Endothelial cell of umbilical vein (primary cell): ENCODE results near the gene USP27X. TPM values are rescaled to one million over a fixed set of nuclear protein-coding genes. Genes with fewer than 3 reads are reported as not detected.

Experiments
- BruUV-seq: library from RNA; stranded (reverse); fragments of 400-500 nt; replicated peaks from 2 replicates; lab custom pipeline; 2021; lab: Mats Ljungman, UMichigan
- CTCF ChIA-PET: fragments of 300-600, 350-600 bp; sonication (Branson Sonifier 250); formaldehyde crosslinking; loops from one replicate; lab custom pipeline; 2021; ENCODE audit warnings: antibody characterized with exemption, inconsistent platforms; lab: Charles Lee
- POLR2A ChIA-PET: fragments of 300-600, 350-600 bp; sonication (Branson Sonifier 250); formaldehyde crosslinking; loops from one replicate; lab custom pipeline; 2021; ENCODE audit warnings: antibody characterized with exemption, inconsistent platforms; lab: Charles Lee
- DNase-seq: peaks from one replicate; pipeline ENCODE4 v3.0.0-alpha.2; 2011; ENCODE audit warnings: low read depth, low spot score
- FAIRE-seq: peaks from 2 replicates; lab custom pipeline; 2011; peaks lifted over from hg19 to GRCh38; lab: Jason Lieb, UNC
- H2AFZ ChIP-seq: 2 replicates; pipeline ENCODE4 v1.6.0; 2012; ENCODE audit warnings: low read depth, low read length, control low read depth, inconsistent platforms
- H3K27ac ChIP-seq: 2 replicates; pipeline ENCODE4 v1.5.1; 2011; ENCODE audit warnings: low read depth, mild to moderate bottlenecking, control low read depth, low read length, moderate library complexity; ENCODE audit not compliant: insufficient read depth
- H3K27me3 ChIP-seq, 2 experiments: 2 replicates each; pipeline versions ENCODE4 v1.6.0 to v1.6.1; 2011; ENCODE audit warnings: low read length in 2 of 2, mixed read lengths in 1 of 2; ENCODE audit not compliant: control insufficient read depth in 2 of 2, insufficient read depth in 2 of 2
- H3K36me3 ChIP-seq, 2 experiments: 2 replicates in 1 of 2; 3 replicates in 1 of 2; pipeline ENCODE4 v1.5.1; 2011; ENCODE audit warnings: low read length in 2 of 2, mild to moderate bottlenecking in 1 of 2, moderate library complexity in 1 of 2; ENCODE audit not compliant: control insufficient read depth in 2 of 2, insufficient read depth in 2 of 2; ENCODE audit errors: extremely low read depth in 1 of 2
- H3K4me1 ChIP-seq: 3 replicates; pipeline ENCODE4 v1.5.1; 2011; ENCODE audit warnings: mild to moderate bottlenecking, low read length; ENCODE audit not compliant: control insufficient read depth, insufficient read depth; ENCODE audit errors: extremely low read depth
- H3K4me2 ChIP-seq: 2 replicates; pipeline ENCODE4 v1.6.1; 2011; ENCODE audit warnings: low read length, control low read depth, mixed read lengths; ENCODE audit not compliant: insufficient read depth
- H3K4me3 ChIP-seq, 3 experiments: fragments of 200-600 bp in 1 of 3; sonication (generic), shearing (Covaris generic) in 1 of 3; replicated peaks in 1 of 3; 2 replicates each; pipeline ENCODE4 v1.5.1; 2011 to 2016; ENCODE audit warnings: control low read depth in 3 of 3, low read length in 3 of 3, mild to moderate bottlenecking in 2 of 3, inconsistent platforms in 1 of 3, low read depth in 1 of 3, moderate library complexity in 1 of 3; ENCODE audit not compliant: insufficient read depth in 1 of 3
- H3K79me2 ChIP-seq: 2 replicates; pipeline ENCODE4 v1.6.0; 2012; ENCODE audit warnings: low read length, inconsistent platforms; ENCODE audit not compliant: control insufficient read depth, insufficient read depth
- H3K9ac ChIP-seq: replicated peaks from 2 replicates; pipeline ENCODE3; 2011; ENCODE audit warnings: low read length, control low read depth; ENCODE audit not compliant: insufficient read depth; ENCODE audit errors: extremely low read depth
- H3K9me1 ChIP-seq: replicated peaks from 3 replicates; pipeline ENCODE4 v1.6.0; 2011; ENCODE audit warnings: mild to moderate bottlenecking, low read length; ENCODE audit not compliant: control insufficient read depth, insufficient read depth; ENCODE audit errors: extremely low read depth
- H3K9me3 ChIP-seq: replicated peaks from 2 replicates; pipeline ENCODE4 v1.5.1; 2012; ENCODE audit warnings: low read length, inconsistent platforms; ENCODE audit not compliant: control insufficient read depth, insufficient read depth
- H4K20me1 ChIP-seq: replicated peaks from 2 replicates; pipeline ENCODE3; 2011; ENCODE audit warnings: mild to moderate bottlenecking, low read length; ENCODE audit not compliant: control insufficient read depth, insufficient read depth; ENCODE audit errors: extremely low read depth
- CTCF ChIP-seq, 2 donors: IDR thresholded peaks; 1 replicate in 1 of 2; 2 replicates in 1 of 2; pipeline ENCODE4 v1.5.1; 2011; ENCODE audit warnings: low read length in 2 of 2, mild to moderate bottlenecking in 2 of 2, moderate library complexity in 2 of 2, control low read depth in 1 of 2, inconsistent platforms in 1 of 2, low read depth in 1 of 2; ENCODE audit not compliant: insufficient read depth in 1 of 2; ENCODE audit errors: extremely low read depth in 1 of 2
- EZH2 ChIP-seq: IDR thresholded peaks from 2 replicates; pipeline ENCODE4 v1.6.1; 2012; ENCODE audit warnings: borderline replicate concordance, low read depth, mild to moderate bottlenecking, moderate library complexity, low read length, inconsistent platforms; ENCODE audit not compliant: severe bottlenecking
- FOS ChIP-seq: IDR thresholded peaks from 2 replicates; pipeline ENCODE4 v1.6.1; 2011; ENCODE audit warnings: mild to moderate bottlenecking, low read length, moderate library complexity, borderline replicate concordance; ENCODE audit not compliant: insufficient read depth
- GATA2 ChIP-seq: IDR thresholded peaks from 2 replicates; pipeline ENCODE4 v1.7.0; 2011; ENCODE audit warnings: low read depth, mild to moderate bottlenecking, moderate library complexity, mixed read lengths, low read length; ENCODE audit not compliant: insufficient read length, insufficient read depth
- JUN ChIP-seq: IDR thresholded peaks from 2 replicates; pipeline ENCODE4 v1.6.1; 2011; ENCODE audit warnings: borderline replicate concordance, low read depth; ENCODE audit not compliant: insufficient read length, insufficient read depth
- MAX ChIP-seq: IDR thresholded peaks from 2 replicates; pipeline ENCODE4 v1.6.1; 2011; ENCODE audit not compliant: insufficient read depth, insufficient read length
- MYC ChIP-seq: IDR thresholded peaks from one replicate; pipeline ENCODE4 v1.6.1; 2011; ENCODE audit warnings: mild to moderate bottlenecking, low read depth, low read length
- POLR2A ChIP-seq: IDR thresholded peaks from 2 replicates; pipeline ENCODE4 v1.6.1; 2012; ENCODE audit warnings: low read depth, mild to moderate bottlenecking, control low read depth, low read length
- POLR2AphosphoS5 ChIP-seq: IDR thresholded peaks from 2 replicates; pipeline ENCODE4 v1.6.1; 2012; ENCODE audit warnings: low read depth, mild to moderate bottlenecking, control low read depth, low read length, moderate library complexity; ENCODE audit not compliant: insufficient read depth
- dilution Hi-C: fragments of 300-500 bp; cut with MboI; formaldehyde crosslinking; loops from one replicate; pipeline ENCODE4 v1.15.0; 2019; ENCODE audit warnings: low sequenced_read_pairs; ENCODE audit not compliant: extremely low pct_ligation_motif_present
- intact Hi-C: fragments of 100-400 bp; cut with micrococcal nuclease; formaldehyde crosslinking; loops from one replicate; pipeline ENCODE4 v1.10.0; 2022
- polyA plus RNA-seq, 4 experiments: library from polyadenylated mRNA; depleted of rRNA in 3 of 4; stranded (reverse) in 3 of 4; unstranded in 1 of 4; fragments of >200 nt; gene quantifications; 2 replicates each; pipeline versions ENCODE4 v1.2.1 to v1.2.3, GENCODE V29; 2011 to 2012; ENCODE audit warnings: missing spikeins in 1 of 4
- total RNA-seq: library from RNA; stranded (reverse); gene quantifications from 2 replicates; pipeline ENCODE4 v1.2.3, GENCODE V29; 2021

The USP27X gene
- total and polyA plus RNA-seq, 2 donors (not counting 3 experiments of a cell fraction or from before 2014, with no cell fraction given) = 2.2 to 2.3 TPM

- dilution Hi-C loops = no loop called here
- H4K20me1 ChIP-seq = no peaks in the 10 kb centered on the region
- intact Hi-C loops = loop anchor here (2.0 kb wide), 2 partner anchors 41 to 327 kb away; partner anchors contain the start of gene CCNB3
- DNase-seq (no peak), FAIRE-seq (no peak)
- peak overlapping the region; percentile 78 for H3K4me2 ChIP-seq
- no peaks in the 10 kb centered on the region for H3K36me3 ChIP-seq
- H3K4me1 ChIP-seq = peaks cover 5% of the 10 kb centered on the region
- H3K9ac ChIP-seq = no peak overlapping the region
- H3K9me1 ChIP-seq = no peaks in the 10 kb centered on the region
- H2AFZ ChIP-seq = peak overlapping the region; percentile 91
- POLR2A ChIA-PET = no interaction called here
- no peaks in the 10 kb centered on the region for H3K9me3 ChIP-seq
- TF ChIP-seq MYC = no peak
- no peak for TF ChIP-seq EZH2
- no peak for TF ChIP-seq FOS
- no TSS peak for BruUV-seq
- no peaks in the 10 kb centered on the region for H3K27me3 ChIP-seq
- H3K4me3 ChIP-seq = peak overlapping the region; percentile 62 to 75 (median 68)
- H3K27ac ChIP-seq = no peak overlapping the region
- H3K79me2 ChIP-seq = no peaks in the 10 kb centered on the region
- CTCF ChIA-PET = interaction anchor here (0.5 to 1.5 kb wide), 7 partner anchors 34 to 1247 kb away, joined by 3 to 5 read pairs (median 3); no protein-coding TSS in a partner anchor
Observed at GRCh38 chrX:49878128-49878833, 1.0 kb upstream of the USP27X start.

GRCh38 chrX:49879656-49880277 is 483 bp downstream of the USP27X start:
- POLR2A ChIA-PET = no interaction called here
- FAIRE-seq (peak; percentile 61), DNase-seq (peak; percentile 2)
- peak overlapping the region; percentile 57 for H3K9ac ChIP-seq
- H3K79me2 ChIP-seq = no peaks in the 10 kb centered on the region
- H3K27ac ChIP-seq = no peak overlapping the region
- H3K4me2 ChIP-seq = peak overlapping the region; percentile 74
- intact Hi-C loops (loop anchor here (2.0 to 5.0 kb wide), 3 partner anchors 39 to 703 kb away; partner anchors contain the start of gene CCNB3), dilution Hi-C loops (no loop called here)
- no peak for TF ChIP-seq MAX
- no peak for TF ChIP-seq JUN
- no peak for TF ChIP-seq POLR2AphosphoS5
- TF ChIP-seq POLR2A = no peak
- TF ChIP-seq FOS = no peak
- TF ChIP-seq CTCF (IDR thresholded peaks at IDR 0.05; ENCODE audit: extremely low read depth in 1 of 2, insufficient read depth in 1 of 2, low read depth in 1 of 2, low read length in 2 of 2) = no peak
- TF ChIP-seq GATA2 = no peak
- TF ChIP-seq EZH2 = no peak
- peaks cover 5% of the 10 kb centered on the region for H3K4me1 ChIP-seq
- H2AFZ ChIP-seq = peak overlapping the region; percentile 91
- BruUV-seq = no TSS peak
- no peaks in the 10 kb centered on the region for H3K36me3 ChIP-seq
- no peaks in the 10 kb centered on the region for H3K27me3 ChIP-seq
- H3K9me3 ChIP-seq = no peaks in the 10 kb centered on the region
- no peaks in the 10 kb centered on the region for H3K9me1 ChIP-seq
- H3K4me3 ChIP-seq = peak overlapping the region; percentile 62 to 75 (median 75)
- no peaks in the 10 kb centered on the region for H4K20me1 ChIP-seq
- CTCF ChIA-PET = interaction anchor here (1.0 to 1.7 kb wide), 5 partner anchors 11 to 1248 kb away, joined by 3 to 8 read pairs (median 4); no protein-coding TSS in a partner anchor
